ENCODE measurements around the gene GAMT.
"Not testable (repeated sequence)": the region's sequence is repeated elsewhere in the genome, so short reads cannot be mapped to it uniquely, and the experiment has no call there.

The GAMT gene

DNA sequence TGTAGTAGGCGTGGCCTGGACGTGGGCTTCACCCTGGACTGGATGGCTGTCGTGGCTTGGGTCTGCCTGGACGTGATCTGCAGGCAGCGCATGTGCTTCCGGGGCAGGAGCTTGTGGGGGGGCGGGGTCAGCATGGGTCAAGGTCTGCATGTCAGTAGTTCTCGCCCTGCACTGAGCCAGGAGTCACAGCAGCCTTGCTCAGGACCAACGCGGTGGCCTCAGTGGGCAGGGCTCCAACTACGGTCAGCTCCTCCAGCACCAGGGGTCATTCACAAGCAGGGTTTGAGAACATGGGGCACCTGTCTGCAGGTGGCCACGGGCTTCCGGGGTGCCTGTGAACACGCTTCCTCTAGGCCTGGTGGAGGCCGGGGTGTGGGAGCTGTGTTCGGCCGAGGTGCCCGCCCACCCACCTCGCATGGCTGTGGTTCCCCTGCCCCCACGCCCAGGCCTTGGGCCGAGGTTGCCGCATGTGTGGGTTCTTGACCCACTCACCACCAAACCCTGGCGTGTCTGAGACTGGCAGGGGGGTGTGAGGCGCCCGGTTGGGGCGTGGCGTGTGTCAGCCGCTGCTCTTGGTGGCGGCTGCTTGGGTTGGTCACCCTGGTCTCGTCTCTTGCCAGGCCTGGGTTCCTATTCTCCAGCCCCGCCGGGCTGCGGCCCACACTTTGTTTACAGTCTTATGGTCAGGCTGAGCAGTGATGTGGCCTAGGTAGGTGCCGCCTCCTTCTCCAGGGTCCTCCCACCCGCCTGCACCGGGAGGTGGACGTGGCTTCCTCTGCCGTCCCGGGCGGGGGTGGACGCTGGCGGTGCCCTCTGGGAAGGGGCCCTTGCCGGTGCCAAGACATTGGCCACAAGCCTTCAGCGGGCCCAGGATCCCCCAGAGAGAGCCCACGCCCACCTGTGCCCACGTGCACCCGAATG, 32.0 kb upstream of the GAMT start:
- no peak for DNase-seq

DNA sequence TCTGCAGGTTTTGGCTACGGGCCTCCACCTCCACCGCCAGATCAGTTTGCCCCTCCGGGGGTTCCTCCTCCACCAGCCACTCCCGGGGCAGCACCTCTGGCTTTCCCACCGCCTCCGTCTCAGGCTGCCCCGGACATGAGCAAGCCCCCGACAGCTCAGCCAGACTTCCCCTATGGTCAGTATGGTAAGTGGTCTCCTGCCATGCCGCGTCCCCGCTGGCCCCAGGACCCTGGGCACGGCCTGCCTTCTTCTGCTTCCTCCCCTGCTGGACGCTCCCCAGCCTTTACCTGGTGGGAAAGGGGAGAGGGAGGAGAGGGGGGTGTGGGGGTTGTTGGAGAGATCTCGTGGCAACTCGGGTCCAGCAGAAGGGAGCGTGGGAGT, 31.2 kb upstream of the GAMT start:
- DNase-seq = no peak

DNA sequence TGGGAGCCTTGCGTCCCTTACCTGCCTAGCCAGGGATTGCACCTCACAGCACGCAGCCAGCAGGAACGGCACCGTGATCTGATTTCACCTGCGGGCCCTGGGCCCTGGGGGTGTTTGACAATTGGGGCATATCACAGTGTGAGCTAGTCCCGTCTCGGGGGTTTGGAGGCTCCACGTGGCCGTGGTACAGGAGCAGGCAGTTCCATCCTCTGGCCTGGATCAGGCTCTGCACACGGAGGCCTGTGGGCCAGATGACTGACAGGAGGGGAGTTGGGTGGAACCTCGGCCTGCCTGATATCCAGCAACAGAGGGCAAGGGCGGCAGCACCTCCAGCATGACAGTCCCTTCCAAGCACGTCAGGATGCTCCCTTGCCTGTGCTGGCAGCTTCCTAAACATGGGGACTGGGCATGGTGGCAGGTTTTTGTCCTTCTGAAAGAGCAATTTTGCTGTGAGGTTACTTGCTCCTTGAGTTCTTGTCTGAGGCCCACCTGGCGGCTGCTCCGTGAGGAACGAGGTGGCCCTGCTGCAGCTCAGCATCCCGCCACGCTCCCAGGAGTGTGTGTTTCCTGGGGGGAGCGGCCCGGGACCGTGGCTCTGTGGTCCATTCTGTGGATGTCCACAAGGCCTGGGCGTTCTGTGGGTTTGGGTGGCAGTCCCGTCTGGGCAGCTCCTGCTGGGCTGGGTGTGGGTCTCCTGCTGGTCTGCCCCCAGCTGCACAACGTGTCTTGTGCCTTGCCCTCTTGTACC, 30.6 kb upstream of the GAMT start:
- no peak for DNase-seq

DNA sequence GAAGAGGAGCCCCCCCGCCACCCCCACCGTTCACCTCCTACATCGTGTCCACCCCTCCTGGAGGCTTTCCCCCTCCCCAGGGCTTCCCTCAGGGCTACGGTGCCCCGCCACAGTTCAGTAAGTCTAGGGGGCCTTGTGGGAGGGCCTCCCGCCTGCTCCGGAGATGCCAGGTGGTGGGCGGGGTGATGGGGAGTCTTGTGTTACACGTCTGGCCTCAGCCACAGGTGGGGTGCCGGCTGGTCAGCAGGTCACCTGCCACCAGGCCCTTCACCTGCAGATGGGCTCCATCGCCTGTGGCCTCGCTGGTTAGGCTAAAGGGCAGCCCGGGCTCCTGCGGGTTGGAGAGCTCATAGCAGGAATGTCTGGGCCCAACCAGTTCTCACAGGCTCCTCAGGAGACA, 28.9 kb upstream of the GAMT start:
- no peak for DNase-seq

DNA sequence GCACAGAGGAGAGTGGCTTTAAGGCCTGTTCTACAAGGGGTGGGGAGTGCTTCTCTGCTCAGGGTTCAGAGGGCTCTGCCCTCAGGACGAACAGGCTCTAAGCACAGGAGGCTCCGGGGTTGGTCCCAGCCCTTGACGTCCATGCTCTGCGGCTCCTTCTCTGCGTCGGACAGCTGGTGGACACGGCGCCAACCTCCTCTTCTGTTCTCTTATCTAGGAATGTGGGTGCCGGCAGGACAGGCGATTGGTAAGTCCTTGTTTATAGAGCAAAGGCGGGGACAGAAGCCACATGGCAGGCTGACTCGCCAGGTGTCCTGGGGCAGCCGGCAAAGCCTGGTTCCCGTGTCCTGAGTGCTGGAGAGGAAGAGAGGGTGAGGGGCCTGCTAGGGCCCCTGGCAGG, 28.4 kb upstream of the GAMT start:
- no peak for DNase-seq

DNA sequence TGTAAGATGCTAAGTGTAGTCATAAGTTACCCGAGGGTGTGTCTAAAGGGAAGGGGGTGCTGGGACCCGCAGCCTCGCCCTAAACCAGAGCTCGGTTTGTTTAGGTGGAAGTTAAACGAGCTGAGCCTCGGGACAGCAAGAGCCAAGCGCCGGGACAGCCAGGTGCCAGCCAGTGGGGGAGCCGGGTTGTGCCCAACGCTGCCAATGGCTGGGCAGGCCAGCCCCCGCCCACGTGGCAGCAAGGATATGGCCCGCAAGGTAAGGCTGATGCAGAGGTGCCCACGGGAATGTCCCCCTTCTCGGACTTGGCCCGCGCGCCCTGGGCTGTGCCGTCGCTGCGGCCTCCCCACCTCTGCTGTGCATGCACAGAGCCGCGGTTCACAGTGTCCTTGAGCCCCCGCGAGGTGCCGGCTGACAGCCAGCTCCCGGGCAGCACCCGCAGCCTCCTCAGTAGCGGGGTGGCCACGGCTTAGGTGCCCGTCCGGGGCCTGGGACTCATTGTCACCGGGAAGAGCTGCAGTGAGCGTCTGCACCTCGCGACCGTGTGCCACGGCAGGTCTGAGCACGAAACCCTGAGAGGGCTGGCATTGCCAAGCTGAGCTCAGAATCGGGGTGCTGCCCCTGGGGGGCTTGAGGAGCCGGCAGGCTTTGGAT, 27.5 kb upstream of the GAMT start:
- DNase-seq = no peak

DNA sequence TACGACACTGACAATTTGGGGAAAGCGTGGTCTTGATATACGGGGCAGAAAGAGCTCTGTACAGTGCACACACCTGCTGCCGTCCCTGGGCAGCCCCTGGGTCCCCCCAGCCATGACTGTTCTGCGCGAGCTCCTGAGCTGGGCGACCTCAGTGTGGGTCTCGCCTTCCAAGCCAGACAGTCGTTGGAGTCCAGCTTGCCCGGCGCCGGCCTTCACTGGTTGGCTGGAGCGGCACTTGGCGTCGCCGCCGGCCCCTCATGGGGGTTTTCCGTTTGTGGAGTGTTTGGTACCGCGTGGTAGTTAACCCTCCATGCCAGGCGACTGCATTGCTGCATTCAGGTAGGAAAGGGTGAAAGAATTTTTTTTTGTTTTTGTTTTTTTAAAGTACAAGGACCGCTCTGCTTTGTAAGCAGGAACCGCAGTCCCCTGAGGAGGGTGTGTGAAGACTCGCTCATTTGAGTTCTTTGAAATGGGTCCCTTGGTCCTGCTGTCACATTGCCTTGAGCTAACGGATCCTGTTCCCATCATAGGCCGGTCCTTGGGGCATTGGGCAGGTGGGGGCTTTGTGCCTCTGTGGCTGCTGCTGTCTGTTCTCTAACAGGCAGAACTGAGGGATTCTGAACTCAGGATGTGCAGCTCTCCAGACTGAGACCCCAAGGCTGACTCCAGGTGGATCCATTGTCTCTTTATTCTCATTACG, 26.0 kb upstream of the GAMT start:
- DNase-seq = no peak

DNA sequence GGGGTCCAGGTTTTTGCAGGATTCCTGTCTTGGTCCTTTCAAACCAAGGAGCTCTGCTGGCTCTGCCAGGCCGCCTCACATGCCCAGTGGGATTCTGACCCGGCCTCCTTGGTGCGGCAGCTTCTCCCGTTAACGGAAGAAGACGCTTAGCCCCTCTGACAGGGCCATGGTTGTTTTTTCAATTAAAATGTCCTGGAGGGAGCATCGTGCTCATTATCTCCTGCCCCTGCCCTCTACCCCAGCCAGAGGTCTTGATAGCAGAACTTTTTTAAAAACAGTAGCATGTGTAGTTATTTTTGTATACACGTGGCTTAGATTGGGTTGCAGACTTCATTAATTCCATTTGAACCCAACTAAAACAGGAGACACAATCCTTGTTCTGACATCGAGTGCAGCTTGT, 25.4 kb upstream of the GAMT start:
- DNase-seq = no peak

DNA sequence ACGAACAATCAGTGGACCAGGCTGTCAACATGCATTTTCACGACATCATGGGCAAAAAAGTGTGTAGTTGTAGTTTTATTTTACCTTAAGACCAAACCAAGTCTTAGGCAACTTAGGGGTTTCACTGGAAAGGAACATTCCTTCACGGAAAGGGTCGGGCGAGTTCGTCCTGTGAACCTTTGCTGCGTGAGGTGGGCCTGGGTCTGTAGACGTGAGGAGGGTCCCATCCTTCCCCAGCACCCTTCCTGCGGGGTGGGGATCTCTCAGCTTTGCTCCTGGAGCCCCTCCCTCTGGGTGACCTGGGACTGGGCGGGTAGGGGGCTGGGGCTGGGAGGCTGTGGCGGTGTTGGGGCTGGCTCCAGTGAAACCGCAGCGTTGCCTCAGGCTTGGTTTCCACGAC, 24.6 kb upstream of the GAMT start:
- DNase-seq = no peak

DNA sequence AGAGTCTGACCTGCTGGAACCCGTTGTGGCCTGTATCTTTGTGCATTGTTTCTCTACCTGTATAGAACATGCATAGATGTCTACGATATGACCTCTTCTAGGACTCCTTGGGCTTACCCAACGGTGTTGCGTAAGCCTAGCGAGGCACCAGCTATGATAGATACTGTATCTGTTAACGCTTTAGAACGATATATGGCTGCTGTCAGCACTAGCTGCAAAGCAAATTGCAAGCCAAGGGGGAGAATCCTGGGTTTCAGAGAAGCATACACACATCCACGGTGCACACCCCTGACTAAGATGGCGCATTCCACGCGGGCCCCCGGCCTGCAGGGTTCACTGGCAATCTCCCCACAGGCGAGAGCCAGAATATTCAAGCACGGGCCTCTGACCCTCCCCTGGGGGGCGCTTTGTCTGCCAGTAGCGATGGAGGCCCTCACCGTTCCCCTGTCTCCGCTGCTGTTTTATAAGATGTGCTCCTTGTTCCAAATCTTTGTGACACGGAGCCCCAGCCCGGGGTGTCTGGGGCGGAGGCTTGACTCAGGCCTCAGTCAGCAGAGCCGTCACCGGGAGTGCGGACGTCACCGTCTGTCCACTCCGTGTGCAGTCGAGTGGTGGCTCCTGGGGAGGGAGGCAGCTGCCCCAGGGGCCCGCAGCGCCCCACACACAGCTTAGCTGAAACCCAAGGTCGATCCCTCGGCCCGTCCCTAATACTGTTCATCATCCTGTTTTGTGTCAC, 23.9 kb upstream of the GAMT start:
- no peak for DNase-seq

DNA sequence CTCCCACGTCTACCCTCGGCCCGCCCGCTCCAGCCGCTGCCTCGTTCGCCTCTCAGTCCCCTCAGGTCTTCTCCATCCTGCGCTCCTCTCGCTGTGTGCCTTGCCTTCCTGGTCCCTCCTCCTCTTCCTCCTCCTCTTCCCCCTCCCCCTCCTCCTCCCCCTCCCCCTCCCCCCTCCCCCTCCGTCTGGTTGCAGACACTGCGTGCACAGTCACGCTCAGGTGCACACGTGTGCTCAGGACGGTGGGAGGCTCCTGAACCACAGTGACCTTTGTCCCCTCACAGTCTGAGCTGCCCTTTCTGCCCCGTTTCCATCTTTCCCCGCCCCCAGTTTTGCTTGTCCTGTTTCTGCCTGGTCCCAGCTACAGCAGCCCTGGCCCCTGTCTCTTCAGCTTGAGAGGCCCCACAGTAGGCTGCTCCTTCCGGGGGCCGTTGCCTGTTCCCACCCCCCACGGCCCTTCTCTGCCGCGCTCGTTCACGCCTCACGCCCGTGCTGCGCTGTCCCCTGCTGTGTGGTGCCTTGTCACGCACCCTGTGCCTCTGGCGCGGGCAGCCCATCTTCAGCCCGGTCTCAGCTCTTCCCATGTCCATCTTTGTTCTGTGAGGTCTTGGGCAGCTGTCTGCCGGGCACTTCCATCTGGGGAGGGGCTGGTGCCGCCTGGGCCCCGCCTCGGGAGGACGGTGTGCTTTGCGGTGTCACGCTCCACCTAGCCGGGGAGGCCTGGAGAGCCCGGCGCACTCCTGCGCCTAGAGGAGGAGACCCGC, 23.0 kb upstream of the GAMT start:
- no peak for DNase-seq

DNA sequence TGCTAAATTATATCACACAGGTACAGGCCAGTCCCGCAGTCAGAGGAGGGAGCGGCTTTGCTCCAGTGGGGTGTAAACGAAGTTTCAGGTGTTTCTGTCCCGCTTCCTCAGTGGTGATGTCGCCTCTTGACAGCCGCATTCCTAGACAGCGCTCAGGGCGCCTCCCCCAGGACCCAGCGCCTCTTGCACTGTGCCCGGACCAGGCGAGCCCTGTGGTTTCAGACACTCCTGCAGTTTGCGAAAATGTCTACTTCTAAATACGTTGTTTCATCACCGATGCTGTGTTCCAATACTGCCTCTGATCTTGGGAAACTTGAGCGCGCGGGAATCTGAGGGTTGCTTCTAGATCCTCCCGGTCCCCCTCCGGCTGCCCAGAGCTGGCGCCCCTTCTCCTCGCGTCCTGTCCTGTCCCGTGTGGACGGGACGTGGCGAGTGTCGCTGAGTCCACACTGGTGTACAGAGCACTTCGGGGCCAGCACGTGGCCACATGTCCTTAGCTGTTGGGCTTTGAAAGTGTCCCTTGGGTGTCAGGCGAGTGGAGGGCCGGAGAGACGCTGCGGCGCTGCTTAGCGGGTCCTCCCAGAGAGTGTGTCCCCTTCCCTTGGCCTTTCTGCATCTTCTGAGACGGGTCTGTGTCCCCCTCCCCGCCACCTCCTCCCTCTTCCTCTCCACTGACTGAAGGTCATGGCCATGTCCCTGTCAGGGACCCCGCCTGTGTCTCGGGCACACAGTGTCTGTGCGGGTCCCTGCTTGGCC, 22.3 kb upstream of the GAMT start:
- no peak for DNase-seq

DNA sequence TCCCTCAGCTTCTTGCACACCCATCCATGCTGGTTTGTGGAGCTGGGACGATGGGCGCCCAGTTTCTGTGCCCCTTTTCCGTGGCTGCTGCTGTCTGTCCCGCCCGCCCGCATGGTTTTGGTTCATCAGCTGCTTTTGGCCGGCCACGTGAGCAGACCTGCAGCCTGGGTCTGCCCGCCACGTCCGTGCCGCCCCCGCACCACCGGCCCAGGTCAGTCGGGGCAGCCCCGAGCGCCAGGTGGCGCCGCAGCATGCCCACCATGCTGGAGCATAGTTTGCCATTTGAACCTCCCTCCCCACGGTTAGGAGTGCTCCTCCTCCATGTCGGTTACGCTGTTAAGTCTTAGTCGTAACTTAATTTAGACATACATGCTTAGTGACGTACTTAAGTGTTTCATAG, 21.6 kb upstream of the GAMT start:
- no peak for DNase-seq

DNA sequence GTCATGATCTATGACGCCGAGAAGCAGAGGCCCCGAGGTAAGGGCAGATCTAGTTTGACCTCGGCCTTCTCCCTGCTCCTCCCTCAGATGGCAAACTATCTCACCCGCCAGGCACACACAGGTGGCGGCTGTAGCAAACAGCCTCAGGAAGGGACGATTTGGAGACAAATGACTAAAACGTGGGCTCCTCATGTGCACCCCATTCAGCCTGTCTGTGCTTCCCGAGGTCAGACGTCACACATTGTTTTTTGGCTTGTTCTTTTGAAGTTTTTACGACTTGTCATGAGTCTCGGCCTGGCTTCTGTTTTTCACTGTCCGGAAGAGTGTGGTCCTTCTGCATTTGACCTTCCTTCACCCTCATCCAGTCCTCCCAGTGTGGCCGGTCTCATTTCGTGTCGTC, 21.0 kb upstream of the GAMT start:
- DNase-seq = no peak

DNA sequence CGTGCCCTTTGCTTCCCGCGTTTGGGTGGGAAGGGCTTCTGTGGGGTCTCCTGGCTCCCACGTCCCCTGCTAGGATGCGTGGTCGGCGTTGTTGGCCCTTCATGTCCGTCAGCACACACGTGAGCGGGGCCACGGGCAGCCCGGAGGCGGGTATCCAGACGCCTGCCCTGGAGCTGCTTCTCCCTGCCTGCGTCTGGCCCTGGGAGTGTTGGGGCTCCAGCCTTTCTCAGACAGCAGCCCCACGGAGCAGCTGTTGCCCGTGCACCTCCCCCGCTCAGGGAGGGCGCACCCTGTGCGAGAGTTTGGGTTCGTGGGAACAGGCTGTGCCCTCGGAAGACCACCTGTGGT, 20.6 kb upstream of the GAMT start:
- no peak for DNase-seq

DNA sequence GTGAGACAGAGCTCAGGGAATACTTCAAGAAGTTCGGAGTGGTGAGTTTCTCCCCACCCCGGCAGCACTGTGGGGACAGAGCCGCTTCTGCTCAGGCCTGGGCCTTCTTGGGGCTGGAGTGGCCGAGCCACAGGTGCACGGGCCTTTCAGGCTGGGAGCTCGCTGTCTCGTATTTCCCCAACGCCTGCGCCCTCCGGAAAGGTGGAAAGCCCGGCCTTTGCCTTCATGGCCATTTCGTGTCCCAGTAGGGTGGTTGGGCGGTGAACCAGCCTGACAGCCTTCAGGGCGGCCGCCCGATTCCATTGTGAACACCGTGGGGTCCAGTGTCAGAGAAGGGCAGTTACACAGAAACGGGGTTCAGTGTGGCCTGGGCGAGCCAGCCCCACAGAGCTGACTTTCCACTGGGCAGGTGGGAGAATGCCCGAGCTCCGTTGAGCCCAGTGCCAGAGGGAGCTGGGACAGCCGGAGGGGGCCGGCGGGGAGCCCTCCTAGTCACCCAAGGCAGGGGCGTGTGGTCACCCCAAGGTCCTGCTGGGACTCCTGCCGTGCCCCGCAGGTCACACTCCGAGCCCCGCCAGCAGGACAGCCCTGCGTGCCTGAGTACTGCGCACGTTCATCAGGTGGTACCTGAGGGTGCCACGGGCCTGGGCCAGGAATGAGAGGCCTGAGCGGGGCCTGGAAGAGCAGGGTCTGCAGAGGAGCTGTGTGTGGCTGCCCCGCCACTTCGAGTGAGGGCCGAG, 20.0 kb upstream of the GAMT start:
- no peak for DNase-seq

DNA sequence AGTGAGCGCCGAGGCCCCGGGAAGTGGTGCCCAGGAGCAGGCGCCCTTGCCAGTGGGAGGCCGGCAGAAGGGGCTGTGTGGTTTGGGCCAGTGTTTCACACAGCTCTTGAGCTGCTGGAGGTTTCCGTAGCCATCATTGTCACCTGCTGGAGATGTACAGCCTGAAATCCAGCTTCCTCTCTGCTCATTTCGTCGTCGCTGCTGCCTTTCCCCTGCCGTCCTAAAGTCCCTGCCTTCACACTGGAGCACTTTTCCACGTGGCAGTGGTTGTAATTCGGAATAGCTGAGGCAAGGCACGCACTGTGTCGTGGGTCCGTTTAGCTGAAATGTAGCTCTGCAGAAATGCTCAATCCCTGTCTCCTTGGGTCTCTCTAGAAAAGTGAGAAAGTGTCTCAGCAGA, 19.2 kb upstream of the GAMT start:
- no peak for DNase-seq

DNA sequence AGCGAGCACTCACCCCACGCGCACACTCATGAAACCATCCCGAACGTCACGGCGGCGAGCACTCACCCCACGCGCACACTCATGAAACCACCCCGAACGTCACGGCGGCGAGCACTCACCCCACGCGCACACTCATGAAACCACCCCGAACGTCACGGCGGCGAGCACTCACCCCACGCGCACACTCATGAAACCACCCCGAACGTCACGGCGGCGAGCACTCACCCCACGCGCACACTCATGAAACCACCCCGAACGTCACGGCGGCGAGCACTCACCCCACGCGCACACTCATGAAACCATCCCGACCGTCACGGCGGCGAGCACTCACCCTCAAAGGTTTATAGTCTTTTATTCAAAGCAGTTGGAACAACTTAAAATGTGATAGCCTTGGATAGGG, 18.7 kb upstream of the GAMT start:
- not testable (repeated sequence) for DNase-seq

DNA sequence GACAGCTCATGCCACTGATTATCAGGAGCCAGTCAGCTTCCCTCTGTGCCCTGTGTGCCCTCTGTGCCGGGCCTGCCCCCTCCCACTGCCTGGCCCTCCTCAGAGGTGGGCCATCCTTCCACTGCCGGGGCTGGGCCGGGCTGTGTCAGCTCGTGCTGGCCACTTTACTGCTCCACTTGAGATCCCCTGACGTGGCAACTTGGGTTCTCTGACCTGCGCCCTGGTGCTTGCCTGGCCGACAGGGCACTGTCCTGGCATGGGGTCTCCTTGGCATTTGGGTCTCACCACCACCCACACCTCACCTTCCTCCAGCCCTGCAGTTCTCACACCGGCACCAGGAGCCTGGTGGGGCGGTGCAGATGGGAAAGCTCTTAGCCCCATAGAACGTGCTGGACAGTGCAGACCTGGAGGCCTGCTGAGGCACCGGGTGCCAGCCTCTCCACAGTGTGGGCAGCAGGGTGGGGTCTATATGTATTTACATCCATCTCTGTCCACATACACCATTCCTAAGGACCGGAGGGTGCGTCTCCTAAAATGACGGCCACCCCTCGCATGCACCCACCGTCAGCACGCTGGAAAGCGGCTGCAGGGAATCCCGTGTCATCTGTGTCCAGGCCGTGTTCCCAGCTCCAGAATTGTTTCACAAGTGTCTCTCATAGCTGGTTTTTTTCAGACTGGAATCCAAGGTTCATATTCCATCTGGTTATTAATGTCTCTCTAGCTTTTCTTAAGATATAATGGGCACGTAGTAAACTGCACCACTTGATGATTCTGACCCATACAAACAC, 17.8 kb upstream of the GAMT start:
- no peak for DNase-seq

DNA sequence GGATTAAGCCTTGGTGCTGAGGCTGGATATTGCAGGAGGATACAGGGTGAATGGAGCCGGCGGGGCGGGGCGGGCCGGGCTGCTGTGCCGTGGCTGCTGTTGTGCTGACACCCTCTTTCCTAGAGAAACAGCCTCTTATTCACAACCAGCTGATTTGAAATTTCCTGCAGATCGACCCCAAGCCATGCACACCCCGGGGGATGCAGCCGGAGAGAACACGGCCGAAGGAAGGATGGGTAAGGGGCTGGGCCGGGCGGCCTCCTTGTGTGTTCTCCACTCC, 17.1 kb upstream of the GAMT start:
- DNase-seq = no peak

All from activated CD4-positive, alpha-beta T cell treated with anti-CD3 and anti-CD28 coated beads for 48 hours (primary cell).